Esophagus muscularis mucosa (tissue), 4 donors: ENCODE data around the gene TMA7.
"Not testable (repeated sequence)": the region's sequence is repeated elsewhere in the genome, so short reads cannot be mapped to it uniquely, and the experiment has no call there.

Experiments
- CTCF ChIP-seq, 3 experiments: fragments of 200-600 bp in 2 of 3; fragments of 450-650 bp in 1 of 3; sonication (generic) in 2 of 3; IDR thresholded peaks; one replicate each; pipeline ENCODE4 v1.5.1; 2017 to 2019; ENCODE audit warnings: antibody characterized with exemption in 3 of 3, mild to moderate bottlenecking in 2 of 3, moderate library complexity in 1 of 3
- EP300 ChIP-seq: sonication (generic); formaldehyde crosslinking; IDR thresholded peaks from one replicate; pipeline ENCODE4 v1.6.1; 2017; ENCODE audit warnings: antibody characterized with exemption
- POLR2A ChIP-seq: fragments of 450-650 bp; IDR thresholded peaks from one replicate; pipeline ENCODE4 v1.6.1; 2017; ENCODE audit warnings: antibody characterized with exemption, moderate library complexity, mild to moderate bottlenecking, low read depth
- POLR2AphosphoS5 ChIP-seq, 2 donors: sonication (generic); formaldehyde crosslinking; IDR thresholded peaks; one replicate each; pipeline ENCODE4 v1.6.1; 2017; ENCODE audit warnings: antibody characterized with exemption in 2 of 2

DNA sequence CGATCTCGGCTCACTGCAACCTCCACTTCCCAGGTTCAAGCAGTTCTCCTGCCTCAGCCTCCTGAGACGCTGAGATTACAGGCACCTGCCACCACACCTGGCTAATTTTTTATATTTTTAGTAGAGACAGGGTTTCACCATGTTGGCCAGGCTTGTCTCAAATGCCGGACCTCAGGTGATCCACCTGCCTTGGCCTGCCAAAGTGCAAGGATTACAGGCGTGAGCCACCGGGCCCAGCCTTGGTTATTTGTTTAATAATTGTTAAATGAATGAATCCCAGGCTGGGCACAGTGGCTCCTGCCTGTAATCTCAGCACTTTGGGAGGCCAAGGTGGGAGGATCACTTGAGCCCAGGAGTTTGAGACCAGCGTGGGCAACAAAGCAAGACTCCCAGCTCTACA, 21.7 kb downstream of the TMA7 start:
- TF ChIP-seq CTCF (IDR thresholded peaks at IDR 0.05); POLR2A; EP300; POLR2AphosphoS5 (IDR thresholded peaks at IDR 0.05): not testable (repeated sequence)
